Measurements from ENCODE around the gene PRADC1.
"Not testable (repeated sequence)": the region's sequence is repeated elsewhere in the genome, so short reads cannot be mapped to it uniquely, and the experiment has no call there.

Gene PRADC1

GRCh38 chr2:73233154-73233931 is at the start of gene PRADC1:
Gene PRADC1 (minus strand): TSS chr2:73233239. CDS start chr2:73233160, 79 bp downstream.
- in situ Hi-C loops (cut with MboI; ENCODE audit: low sequenced_read_pairs): no loop called here

DNA sequence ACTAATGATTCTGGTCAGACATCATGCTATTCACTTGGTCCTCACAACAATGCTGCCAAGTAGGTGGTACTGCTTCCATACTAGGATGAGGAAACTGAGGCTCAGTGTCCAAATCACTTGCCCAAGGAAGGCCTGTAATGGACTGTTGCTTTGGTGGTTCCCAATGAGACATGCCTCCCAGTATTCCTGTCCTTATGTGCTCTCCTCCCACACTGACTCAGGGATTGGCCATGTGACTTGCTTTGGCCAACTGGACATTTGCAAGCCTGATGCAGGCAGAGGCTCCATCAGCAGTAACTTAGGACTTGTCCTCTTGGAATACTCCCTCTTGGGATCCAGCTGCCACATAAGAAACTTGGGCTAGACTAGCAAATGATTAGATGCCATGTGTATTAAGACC is 48.2 kb upstream of the PRADC1 start:
- in situ Hi-C loops (cut with MboI; ENCODE audit: low sequenced_read_pairs): no loop called here

DNA sequence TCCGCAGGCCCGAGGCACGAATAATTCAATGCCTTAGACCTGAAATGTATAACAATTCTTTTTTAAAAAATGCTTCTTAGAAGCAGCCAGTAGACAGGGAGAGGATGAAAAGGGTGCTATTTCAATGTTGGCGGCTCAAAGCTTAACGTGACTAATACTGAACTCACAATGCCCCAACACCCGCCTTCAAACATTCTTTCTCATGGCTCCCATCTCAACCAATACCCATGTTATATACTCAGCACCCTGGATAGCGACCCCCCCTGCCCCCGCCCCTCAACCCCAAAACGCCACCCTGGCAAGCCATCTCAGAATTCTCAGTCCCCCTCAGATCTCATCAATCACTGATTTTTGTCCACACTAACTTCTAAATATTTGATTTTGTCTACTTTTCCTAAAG is 46.8 kb upstream of the PRADC1 start:
- in situ Hi-C loops (cut with MboI; ENCODE audit: low sequenced_read_pairs): no loop called here

- in situ Hi-C loops (cut with MboI; ENCODE audit: low sequenced_read_pairs): no loop called here
These were observed 39.2 kb upstream of the PRADC1 start for GRCh38 chr2:73272270-73272669.

DNA sequence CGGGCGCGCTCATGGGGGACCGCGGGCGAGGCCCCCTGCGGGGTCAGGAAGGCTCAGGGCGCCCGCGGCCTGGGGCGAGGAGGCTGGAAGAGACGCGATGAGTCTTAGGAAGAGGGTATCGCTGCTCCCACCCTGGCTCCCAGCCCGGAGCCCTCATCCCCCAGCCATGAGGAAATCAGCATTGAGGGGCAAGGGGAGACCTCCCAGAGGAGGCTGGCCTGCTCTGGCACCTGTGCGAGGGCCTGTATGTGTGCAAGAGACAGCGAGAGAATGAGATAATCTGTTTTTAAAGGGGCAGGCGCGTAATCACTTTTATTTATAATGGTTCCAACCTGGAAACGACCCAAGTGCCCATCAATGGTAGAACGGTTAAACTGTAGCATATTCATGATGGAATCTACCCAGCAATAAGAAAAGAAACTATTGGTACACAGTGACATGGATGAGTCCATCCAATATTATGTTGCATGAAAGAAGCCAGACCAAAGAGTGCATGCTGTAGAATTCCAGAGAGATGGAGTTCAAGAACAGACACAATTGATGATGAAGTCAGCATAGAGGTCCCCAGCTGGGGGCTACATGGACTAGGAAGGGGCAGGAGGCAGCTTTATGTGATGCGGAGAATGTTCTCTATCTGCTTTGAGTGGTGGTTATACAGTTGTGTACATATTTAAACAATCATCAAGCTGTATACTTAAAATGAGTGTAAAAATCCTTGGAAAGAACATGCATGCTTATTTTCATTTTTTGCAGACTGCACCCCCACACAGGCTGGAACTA is 36.8 kb upstream of the PRADC1 start:
- in situ Hi-C loops (cut with MboI; ENCODE audit: low sequenced_read_pairs): no loop called here

DNA sequence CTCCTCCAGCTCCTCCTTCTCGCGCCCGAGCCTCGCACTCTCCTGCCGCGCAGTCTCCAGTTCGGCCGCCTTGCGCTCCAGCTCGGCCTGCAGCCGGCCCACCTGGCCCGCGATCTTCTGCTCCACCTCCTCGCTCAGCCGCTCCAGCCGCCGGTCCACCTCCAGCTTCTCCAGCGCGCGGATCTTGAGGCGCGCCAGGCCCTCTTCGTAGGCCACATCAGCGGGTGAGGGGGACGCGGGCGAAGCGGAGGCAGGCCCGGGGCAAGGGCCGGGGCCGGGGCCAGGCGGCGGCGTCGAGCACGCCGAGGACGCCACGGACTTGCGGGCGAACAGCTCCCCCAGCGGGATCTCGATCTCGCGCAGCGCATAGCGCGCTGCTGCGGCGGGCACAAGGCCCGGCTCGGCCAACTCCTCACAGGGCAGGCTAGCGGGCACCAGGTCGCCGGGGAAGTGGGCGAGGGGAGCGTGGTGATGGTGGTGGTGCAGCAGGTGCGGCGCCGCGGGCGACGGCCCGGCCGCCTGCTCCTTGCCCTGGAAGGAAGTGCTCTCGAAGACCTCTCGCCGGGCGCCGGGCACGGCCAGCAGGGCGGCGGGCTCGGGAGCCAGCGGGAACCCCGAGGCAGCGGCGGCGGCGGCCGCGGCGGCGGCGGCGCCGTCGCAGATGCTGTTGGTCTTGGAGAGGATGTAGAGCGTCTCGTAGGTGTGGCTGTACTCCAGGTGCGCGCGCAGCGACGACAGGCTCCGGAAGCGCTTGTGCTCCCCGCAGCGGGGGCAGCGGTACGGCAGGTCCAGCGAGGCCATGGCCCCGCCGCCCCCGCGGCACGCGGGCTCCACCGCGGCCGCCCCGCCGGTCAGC is 36.0 kb upstream of the PRADC1 start:
- in situ Hi-C loops (cut with MboI; ENCODE audit: low sequenced_read_pairs): no loop called here

- in situ Hi-C loops (cut with MboI; ENCODE audit: low sequenced_read_pairs): no loop called here
These were observed 35.4 kb upstream of the PRADC1 start for GRCh38 chr2:73268366-73268829.

GRCh38 chr2:73267008-73267407 is 34.0 kb upstream of the PRADC1 start:
- in situ Hi-C loops (cut with MboI; ENCODE audit: low sequenced_read_pairs): no loop called here

- in situ Hi-C loops (cut with MboI; ENCODE audit: low sequenced_read_pairs): no loop called here
These were observed 33.2 kb upstream of the PRADC1 start for GRCh38 chr2:73266061-73266901.

DNA sequence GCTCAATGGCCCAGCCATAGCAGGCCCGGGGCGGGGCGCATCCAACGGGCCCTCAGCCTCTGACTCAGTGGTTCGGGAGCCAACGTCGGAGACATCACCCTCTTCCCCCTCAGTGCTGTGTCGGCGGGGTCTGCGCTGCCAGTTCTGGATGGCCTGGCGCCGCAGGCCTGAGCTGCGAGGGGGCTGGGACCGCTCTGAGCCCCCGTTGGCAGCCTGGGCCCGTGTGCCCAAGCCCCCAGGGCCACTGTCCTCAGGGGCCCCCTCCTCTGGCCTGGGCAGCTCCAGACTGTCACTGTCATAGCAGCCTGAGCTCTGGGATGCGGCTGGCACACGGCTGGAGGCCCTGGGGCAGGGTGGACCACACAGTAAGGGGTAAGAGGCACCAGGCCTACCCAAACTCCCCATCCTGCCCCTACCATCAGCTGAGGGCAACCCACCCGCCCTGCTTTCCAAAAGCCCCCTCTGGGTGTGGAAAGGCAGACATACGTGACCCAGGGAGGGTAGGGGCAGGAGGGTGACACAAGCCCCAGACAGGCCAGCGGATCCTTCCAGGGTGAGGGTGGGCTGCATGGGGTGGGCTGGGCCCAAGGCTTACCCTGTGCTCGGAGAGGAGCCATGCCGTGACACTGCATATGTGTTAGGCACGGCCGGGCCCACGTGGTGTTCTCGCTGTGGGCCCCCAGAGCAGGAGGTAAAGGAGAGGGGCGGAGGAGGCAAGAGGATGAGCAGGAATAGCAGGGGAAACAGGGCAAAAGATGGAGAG is 32.4 kb upstream of the PRADC1 start:
- in situ Hi-C loops (cut with MboI; ENCODE audit: low sequenced_read_pairs): no loop called here

- in situ Hi-C loops (cut with MboI; ENCODE audit: low sequenced_read_pairs): no loop called here
These were observed 31.7 kb upstream of the PRADC1 start for GRCh38 chr2:73264783-73265182.

DNA sequence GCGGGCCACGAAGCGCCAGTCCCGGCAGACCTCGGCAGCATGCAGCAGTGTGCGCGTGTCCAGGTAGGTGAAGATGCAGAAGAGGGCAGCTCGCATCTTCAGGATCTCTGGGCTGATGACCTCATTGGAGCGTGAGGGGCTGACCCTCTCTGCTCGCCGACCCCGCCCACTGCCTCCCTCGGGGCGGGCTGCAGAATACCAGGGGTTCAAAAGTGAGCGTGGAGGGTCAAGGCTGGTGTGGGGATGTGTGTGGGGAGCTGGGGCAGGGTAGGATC is 31.2 kb upstream of the PRADC1 start:
- in situ Hi-C loops (cut with MboI; ENCODE audit: low sequenced_read_pairs): no loop called here

- in situ Hi-C loops (cut with MboI; ENCODE audit: low sequenced_read_pairs): no loop called here
These were observed 30.7 kb upstream of the PRADC1 start for GRCh38 chr2:73263540-73264331.

DNA sequence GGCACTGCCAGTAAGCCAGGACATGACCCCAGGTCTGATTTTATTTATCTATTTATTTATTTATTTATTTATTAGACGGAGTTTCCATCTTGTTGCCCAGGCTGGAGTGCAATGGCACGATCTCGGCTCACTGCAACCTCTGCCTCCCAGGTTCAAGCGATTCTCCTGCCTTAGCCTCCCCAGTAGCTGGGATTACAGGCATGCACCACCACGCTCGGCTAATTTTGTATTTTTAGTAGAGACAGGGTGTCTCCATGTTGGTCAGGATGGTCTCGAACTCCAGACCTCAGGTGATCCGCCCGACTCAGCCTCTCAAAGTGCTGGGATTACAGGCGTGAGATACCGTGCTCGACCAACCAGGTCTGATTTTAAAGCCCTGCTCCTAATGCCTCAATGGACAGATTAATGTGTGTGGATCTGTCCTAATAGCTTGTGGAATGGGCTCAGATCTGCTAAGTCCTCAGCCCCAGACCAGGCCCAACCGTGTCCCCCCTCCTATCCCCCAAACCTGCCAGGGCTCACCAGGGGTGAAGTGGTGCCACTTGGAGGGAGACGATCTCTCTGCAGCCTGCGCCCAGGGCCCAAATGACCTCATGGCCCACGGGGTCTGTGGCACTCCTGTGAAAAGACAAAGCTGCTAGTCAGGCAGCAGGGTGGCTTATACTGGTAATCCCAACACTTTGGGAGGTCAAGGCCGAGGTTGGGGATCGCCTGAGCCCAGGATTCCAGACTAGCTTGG is 29.8 kb upstream of the PRADC1 start:
- in situ Hi-C loops (cut with MboI; ENCODE audit: low sequenced_read_pairs): not testable (repeated sequence)

- in situ Hi-C loops (cut with MboI; ENCODE audit: low sequenced_read_pairs): no loop called here
These were observed 29.1 kb upstream of the PRADC1 start for GRCh38 chr2:73262108-73262651.

GRCh38 chr2:73260338-73260984 is 27.4 kb upstream of the PRADC1 start:
- in situ Hi-C loops (cut with MboI; ENCODE audit: low sequenced_read_pairs): no loop called here

DNA sequence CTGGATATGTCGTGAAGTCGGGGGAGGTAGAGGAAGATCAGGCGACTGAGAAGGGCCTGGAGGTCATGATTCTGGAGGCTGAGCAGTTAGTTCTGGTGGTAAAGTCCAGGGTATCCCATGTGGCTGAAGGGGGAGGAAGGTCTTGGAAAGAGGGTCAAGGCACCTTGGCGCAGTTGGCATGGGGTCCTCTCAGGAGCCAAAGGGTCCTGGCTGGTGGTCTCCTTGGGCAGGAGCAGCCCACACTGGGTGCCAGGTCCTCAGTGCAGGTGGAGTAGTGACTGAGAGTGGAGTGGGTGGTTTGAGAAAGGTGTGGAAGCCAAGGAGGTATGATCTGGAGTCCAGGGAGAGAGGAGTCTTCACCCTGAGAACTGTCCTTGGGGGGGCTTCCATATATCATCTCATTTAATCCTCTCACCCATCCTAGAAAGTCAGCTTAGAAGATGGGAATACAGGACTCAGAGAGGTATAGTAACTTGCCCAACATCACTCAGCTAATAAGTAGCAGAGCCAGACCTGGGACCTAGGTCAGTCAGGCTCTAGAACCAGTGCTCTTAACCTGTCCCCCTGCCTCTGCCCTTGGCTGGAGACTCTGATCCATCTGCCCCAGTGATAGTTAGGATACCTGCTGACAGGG is 26.8 kb upstream of the PRADC1 start:
- in situ Hi-C loops (cut with MboI; ENCODE audit: low sequenced_read_pairs): no loop called here
